Astrocyte (in vitro differentiated cells and primary cell): ENCODE data around the gene DAP3. TPM values are rescaled to one million over a fixed set of nuclear protein-coding genes. Genes with fewer than 3 reads are reported as not detected.
"Not testable (repeated sequence)": the region's sequence is repeated elsewhere in the genome, so short reads cannot be mapped to it uniquely, and the experiment has no call there.

ENCODE experiments used
- DNase-seq: peaks from one replicate; pipeline ENCODE4 v3.0.0-alpha.2; 2010; ENCODE audit warnings: low read depth
- FAIRE-seq: peaks from 2 replicates; lab custom pipeline; 2011; peaks lifted over from hg19 to GRCh38; lab: Jason Lieb, UNC
- H2AFZ ChIP-seq: 2 replicates; pipeline ENCODE4 v1.6.0; 2012; ENCODE audit warnings: low read depth, low read length, inconsistent platforms
- H3K27ac ChIP-seq: 2 replicates; pipeline ENCODE4 v1.5.1; 2011; ENCODE audit warnings: low read depth, low read length, inconsistent platforms
- H3K27me3 ChIP-seq: 2 replicates; pipeline ENCODE4 v1.6.0; 2011; ENCODE audit warnings: low read length, inconsistent platforms; ENCODE audit not compliant: insufficient read depth
- H3K36me3 ChIP-seq: 2 replicates; pipeline ENCODE4 v1.5.1; 2011; ENCODE audit warnings: low read length, inconsistent platforms; ENCODE audit not compliant: insufficient read depth
- H3K4me1 ChIP-seq: 2 replicates; pipeline ENCODE4 v1.5.1; 2011; ENCODE audit warnings: low read length, inconsistent platforms; ENCODE audit not compliant: insufficient read depth
- H3K4me2 ChIP-seq: 2 replicates; pipeline ENCODE4 v1.6.0; 2012; ENCODE audit warnings: low read length, inconsistent platforms
- H3K4me3 ChIP-seq: 2 replicates; pipeline ENCODE4 v1.5.1; 2011; ENCODE audit warnings: low read depth, mild to moderate bottlenecking, low read length, inconsistent platforms; ENCODE audit not compliant: insufficient read depth
- H3K79me2 ChIP-seq: 2 replicates; pipeline ENCODE4 v1.6.0; 2012; ENCODE audit warnings: mild to moderate bottlenecking, low read length, inconsistent platforms; ENCODE audit not compliant: insufficient read depth
- H3K9ac ChIP-seq: 2 replicates; pipeline ENCODE4 v1.6.0; 2012; ENCODE audit warnings: mild to moderate bottlenecking, low read length, inconsistent platforms
- H3K9me3 ChIP-seq: 2 replicates; pipeline ENCODE4 v1.5.1; 2012; ENCODE audit warnings: low read depth, mild to moderate bottlenecking, low read length, inconsistent platforms; ENCODE audit not compliant: insufficient read depth
- H4K20me1 ChIP-seq: 2 replicates; pipeline ENCODE4 v1.6.0; 2012; ENCODE audit warnings: low read length, inconsistent platforms; ENCODE audit not compliant: insufficient read depth
- H3K27ac Mint-ChIP-seq: one replicate; pipeline ENCODE4 v1.8.0; 2021; ENCODE audit warnings: mild to moderate bottlenecking, mixed read lengths; ENCODE audit not compliant: unreplicated experiment
- H3K27me3 Mint-ChIP-seq: one replicate; pipeline ENCODE4 v1.8.0; 2021; ENCODE audit warnings: low read depth, mixed read lengths; ENCODE audit not compliant: unreplicated experiment
- H3K36me3 Mint-ChIP-seq: one replicate; pipeline ENCODE4 v1.8.0; 2021; ENCODE audit warnings: low read depth, mixed read lengths; ENCODE audit not compliant: unreplicated experiment
- H3K4me1 Mint-ChIP-seq: one replicate; pipeline ENCODE4 v1.8.0; 2021; ENCODE audit warnings: low read depth, mixed read lengths; ENCODE audit not compliant: unreplicated experiment
- H3K4me3 Mint-ChIP-seq: one replicate; pipeline ENCODE4 v1.8.0; 2021; ENCODE audit warnings: mild to moderate bottlenecking, moderate library complexity, mixed read lengths; ENCODE audit not compliant: unreplicated experiment
- H3K9me3 Mint-ChIP-seq: one replicate; pipeline ENCODE4 v1.8.0; 2021; ENCODE audit warnings: mild to moderate bottlenecking, mixed read lengths; ENCODE audit not compliant: unreplicated experiment
- CTCF ChIP-seq: IDR thresholded peaks from 2 replicates; pipeline ENCODE4 v1.5.1; 2011; ENCODE audit warnings: low read depth, mild to moderate bottlenecking, inconsistent platforms, low read length, moderate library complexity; ENCODE audit not compliant: insufficient read depth
- EZH2 ChIP-seq: IDR thresholded peaks from 2 replicates; pipeline ENCODE4 v1.6.1; 2012; ENCODE audit warnings: mild to moderate bottlenecking, low read length, inconsistent platforms; ENCODE audit not compliant: insufficient read depth
- total RNA-seq: library from RNA; stranded (reverse); gene quantifications from 2 replicates; pipeline ENCODE4 v1.2.1, GENCODE V29; 2021

The DAP3 gene
- total RNA-seq, 1 donor from 2014 or later = 108 TPM

GRCh38 chr1:155741908-155742307, 53.0 kb downstream of the DAP3 start:
- Histone ChIP-seq H3K27me3 (no peaks in the 10 kb centered on the region), H3K36me3 (peaks cover 16% of the 10 kb centered on the region), H3K9me3 (no peaks in the 10 kb centered on the region), H3K9ac (no peak overlapping the region), H3K4me1 (no peaks in the 10 kb centered on the region), H3K79me2 (no peaks in the 10 kb centered on the region), H3K4me2 (no peak overlapping the region), H2AFZ (no peak overlapping the region), H4K20me1 (peaks cover 5% of the 10 kb centered on the region), H3K4me3 (no peak overlapping the region), H3K27ac (no peak overlapping the region)
- H3K9me3 Mint-ChIP-seq = no peaks in the 10 kb centered on the region
- no peaks in the 10 kb centered on the region for H3K4me1 Mint-ChIP-seq
- DNase-seq = no peak
- H3K4me3 Mint-ChIP-seq = no peak overlapping the region
- no peak for FAIRE-seq
- H3K27me3 Mint-ChIP-seq = no peaks in the 10 kb centered on the region
- H3K27ac Mint-ChIP-seq = no peak overlapping the region
- H3K36me3 Mint-ChIP-seq = peaks cover 4% of the 10 kb centered on the region
- TF ChIP-seq CTCF (no peak), EZH2 (no peak)

GRCh38 chr1:155744711-155745283, 55.9 kb downstream of the DAP3 start:
- FAIRE-seq (no peak), DNase-seq (no peak)
- Histone ChIP-seq H4K20me1 (no peaks in the 10 kb centered on the region), H3K4me1 (no peaks in the 10 kb centered on the region), H3K27ac (peak overlapping the region; percentile 63), H3K27me3 (no peaks in the 10 kb centered on the region), H3K4me2 (peak overlapping the region; percentile 84), H3K36me3 (peaks cover 11% of the 10 kb centered on the region), H3K9me3 (no peaks in the 10 kb centered on the region), H3K9ac (peak overlapping the region; percentile 83), H3K4me3 (peak overlapping the region; percentile 66), H2AFZ (peak overlapping the region; percentile 16), H3K79me2 (peaks cover 3% of the 10 kb centered on the region)
- no peaks in the 10 kb centered on the region for H3K27me3 Mint-ChIP-seq
- TF ChIP-seq EZH2 (no peak), CTCF (no peak)
- H3K36me3 Mint-ChIP-seq = peaks cover 9% of the 10 kb centered on the region
- no peaks in the 10 kb centered on the region for H3K9me3 Mint-ChIP-seq
- peak overlapping the region; percentile 89 for H3K4me3 Mint-ChIP-seq
- H3K27ac Mint-ChIP-seq = peak overlapping the region; percentile 87
- no peaks in the 10 kb centered on the region for H3K4me1 Mint-ChIP-seq

- Histone ChIP-seq H3K4me3 (peak overlapping the region; percentile 66), H3K27ac (peak overlapping the region; percentile 63), H3K9ac (peak overlapping the region; percentile 83), H3K36me3 (peaks cover 11% of the 10 kb centered on the region), H2AFZ (peak overlapping the region; percentile 16), H3K4me2 (peak overlapping the region; percentile 84)
- peak; percentile 99 for DNase-seq
- peak overlapping the region; percentile 87 for H3K27ac Mint-ChIP-seq
- FAIRE-seq, H3K79me2 ChIP-seq, H3K4me1 Mint-ChIP-seq, H3K4me1 ChIP-seq, H3K27me3 ChIP-seq, H4K20me1 ChIP-seq, H3K27me3 Mint-ChIP-seq, H3K9me3 Mint-ChIP-seq, H3K9me3 ChIP-seq: not testable (repeated sequence)
- peak overlapping the region; percentile 89 for H3K4me3 Mint-ChIP-seq
- H3K36me3 Mint-ChIP-seq = peaks cover 11% of the 10 kb centered on the region
Observed at GRCh38 chr1:155745284-155746228, 56.7 kb downstream of the DAP3 start.

- H3K36me3 Mint-ChIP-seq = peaks cover 13% of the 10 kb centered on the region
- H3K27ac ChIP-seq, H3K4me2 ChIP-seq, H3K9ac ChIP-seq, H3K4me3 ChIP-seq, DNase-seq, H3K27me3 ChIP-seq, H2AFZ ChIP-seq, H3K79me2 ChIP-seq, FAIRE-seq, H3K4me1 Mint-ChIP-seq, H3K9me3 ChIP-seq, H3K27ac Mint-ChIP-seq, H4K20me1 ChIP-seq, H3K9me3 Mint-ChIP-seq, H3K4me1 ChIP-seq, H3K27me3 Mint-ChIP-seq: not testable (repeated sequence)
- H3K36me3 ChIP-seq = peaks cover 21% of the 10 kb centered on the region
- peak overlapping the region; percentile 20 for H3K4me3 Mint-ChIP-seq
Observed at GRCh38 chr1:155747586-155747985, 58.7 kb downstream of the DAP3 start.
